Esophagus squamous epithelium (tissue), 4 donors: Measurements from ENCODE around the gene MAP3K7CL.

Source experiments
- CTCF ChIP-seq, 6 experiments: fragments of 450-650 bp in 4 of 6; fragments of 200-600 bp in 2 of 6; sonication (generic) in 2 of 6; IDR thresholded peaks; one replicate each; pipeline ENCODE4 v1.5.1; 2016 to 2019; ENCODE audit warnings: antibody characterized with exemption in 6 of 6, mild to moderate bottlenecking in 4 of 6, moderate library complexity in 4 of 6
- POLR2A ChIP-seq, 4 donors: fragments of 450-650 bp; IDR thresholded peaks; one replicate each; pipeline ENCODE4 v1.6.1; 2017; ENCODE audit warnings: antibody characterized with exemption in 4 of 4, mild to moderate bottlenecking in 4 of 4, moderate library complexity in 3 of 4

GRCh38 chr21:29096218-29097015, 34.0 kb upstream of the MAP3K7CL start:
- no peak for TF ChIP-seq POLR2A (IDR thresholded peaks at IDR 0.05)
- TF ChIP-seq CTCF (IDR thresholded peaks at IDR 0.05), result no peak
